AML-193 (cell line): Measurements from ENCODE around the gene HEG1.

Source experiments
- DNase-seq, 2 experiments: peaks; one replicate each; lab custom pipeline; 2025; lab: John Stamatoyannopoulos, UW

The HEG1 gene

DNA sequence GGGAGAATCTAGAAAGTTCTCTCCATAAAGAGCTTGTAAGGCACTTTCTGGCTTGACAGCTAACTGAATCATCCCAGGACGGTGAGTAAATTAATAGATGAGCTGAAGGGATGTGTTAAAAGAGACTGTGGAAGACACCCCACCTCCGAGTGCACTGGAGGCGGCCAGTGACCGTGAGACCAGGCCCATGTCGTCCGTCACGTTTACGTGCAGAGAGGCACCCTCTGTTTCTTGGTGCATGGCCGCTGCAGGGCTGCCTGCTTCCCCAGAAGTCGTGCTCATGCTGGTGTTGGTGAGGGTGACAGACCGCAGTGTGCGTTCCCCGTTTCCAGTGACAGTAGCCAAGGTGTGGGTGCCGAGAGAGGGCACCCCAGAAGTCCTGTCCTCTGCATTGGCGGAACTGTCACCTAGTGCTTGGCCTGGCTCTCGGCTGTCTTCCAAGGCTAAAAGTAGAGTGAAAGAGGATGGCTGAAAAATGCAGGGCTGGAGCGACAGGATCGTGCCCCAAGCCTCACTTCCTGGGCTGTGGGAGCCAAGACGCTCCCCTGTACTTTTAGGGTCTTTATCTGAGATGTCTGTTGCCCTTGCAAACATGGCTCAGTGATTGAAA is 41.1 kb downstream of the HEG1 start:
- no peak for DNase-seq

DNA sequence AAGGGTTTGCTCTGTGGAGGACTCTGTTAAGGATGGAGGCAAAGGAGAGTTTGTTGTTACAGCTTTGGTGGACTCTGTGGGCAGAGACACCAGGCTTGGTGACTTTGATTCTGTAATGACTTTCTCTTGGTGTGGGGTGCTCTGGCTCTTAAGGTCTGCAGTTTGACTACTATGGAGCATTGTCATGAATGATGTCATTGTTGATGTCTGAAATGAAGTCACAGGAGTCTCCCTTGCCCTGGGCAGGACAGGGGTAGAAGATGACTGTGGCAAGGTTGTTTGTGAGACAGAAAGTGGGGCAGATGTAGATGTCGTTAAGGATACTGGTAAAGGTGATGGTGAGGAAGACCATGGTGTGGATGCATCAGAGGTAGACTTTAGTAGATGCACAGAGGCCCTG is 42.7 kb downstream of the HEG1 start:
- no peak for DNase-seq

- no peak for DNase-seq
These were observed 43.9 kb downstream of the HEG1 start for GRCh38 chr3:125011941-125012340.

DNA sequence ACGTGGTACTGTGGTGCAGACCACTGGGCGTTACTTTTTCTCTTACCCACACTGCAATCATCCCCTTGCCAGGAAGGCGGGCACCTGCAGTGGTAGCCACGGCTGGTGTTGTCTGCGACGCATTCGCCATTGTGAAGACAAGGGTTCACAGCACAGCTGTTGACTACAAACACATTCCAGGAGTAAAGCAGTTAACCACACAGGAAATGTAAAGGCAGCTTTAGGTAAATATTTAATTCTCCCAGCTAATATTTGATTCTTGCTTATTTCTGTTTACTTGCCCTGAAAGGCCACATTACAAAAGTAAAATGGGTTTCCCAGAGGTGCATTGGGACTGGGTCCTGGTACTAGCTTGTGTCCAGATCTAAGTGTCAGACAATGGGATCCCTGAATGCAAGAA is 45.4 kb downstream of the HEG1 start:
- no peak for DNase-seq

DNA sequence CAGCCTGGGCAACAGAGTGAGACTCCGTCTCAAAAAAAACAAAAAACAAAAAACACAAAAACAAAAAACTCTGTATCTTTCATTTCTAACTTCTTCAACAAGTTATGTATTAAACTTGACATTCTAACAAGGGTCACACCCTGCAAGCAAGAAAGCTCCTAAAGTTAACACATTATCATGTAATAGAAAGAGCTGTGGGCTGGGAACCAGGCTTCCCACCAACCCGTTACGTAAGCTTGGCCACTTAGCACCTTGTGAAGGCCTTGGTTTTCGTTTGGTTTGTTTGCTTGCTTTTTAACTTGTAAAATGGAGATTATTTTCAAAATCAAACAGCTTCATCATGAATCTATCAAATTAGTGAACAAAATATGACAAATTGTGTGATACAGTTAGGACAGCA is 47.0 kb downstream of the HEG1 start:
- no peak for DNase-seq

DNA sequence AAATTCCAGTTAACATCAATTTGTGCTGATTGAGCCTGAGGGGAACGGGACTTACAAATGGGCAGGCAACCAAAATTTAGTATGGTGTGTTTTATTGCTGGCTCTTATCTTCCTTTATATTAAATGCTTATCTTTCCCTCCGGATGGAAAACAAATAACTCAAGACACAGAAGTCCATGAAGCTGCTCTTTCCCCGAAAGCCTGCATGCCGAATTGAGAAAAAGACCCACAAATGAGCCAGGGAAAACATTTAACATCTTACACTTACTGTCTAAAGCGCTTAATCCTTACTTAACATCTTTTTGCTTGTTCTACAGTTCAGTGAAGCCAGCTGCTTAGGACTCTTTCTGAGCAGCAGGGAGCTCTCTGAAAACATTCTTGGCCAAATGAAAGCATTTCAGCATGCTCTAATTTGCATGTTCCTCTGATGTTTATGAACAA is 49.5 kb downstream of the HEG1 start:
- DNase-seq = no peak

DNA sequence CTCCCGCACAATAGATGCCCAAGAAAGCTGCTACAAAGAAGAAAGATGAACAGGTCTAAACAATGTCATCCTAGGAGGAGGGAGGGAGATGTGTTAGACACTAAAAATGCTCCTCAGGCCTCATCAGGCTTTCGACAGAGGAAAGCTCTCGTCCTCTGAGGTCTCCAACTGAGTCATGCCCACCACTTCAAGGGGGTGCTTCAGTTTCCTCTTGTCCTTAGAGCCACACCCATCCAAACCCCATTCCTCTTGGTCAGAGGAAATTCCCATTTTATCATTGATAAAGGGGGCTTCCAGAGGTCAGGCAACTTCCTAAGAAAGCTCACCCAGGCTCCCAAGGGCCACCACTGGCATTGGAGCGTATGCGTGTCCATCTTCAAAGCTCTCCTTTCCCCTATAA is 50.1 kb downstream of the HEG1 start:
- no peak for DNase-seq

- DNase-seq = no peak
These were observed 50.6 kb downstream of the HEG1 start for GRCh38 chr3:125005222-125005621.

DNA sequence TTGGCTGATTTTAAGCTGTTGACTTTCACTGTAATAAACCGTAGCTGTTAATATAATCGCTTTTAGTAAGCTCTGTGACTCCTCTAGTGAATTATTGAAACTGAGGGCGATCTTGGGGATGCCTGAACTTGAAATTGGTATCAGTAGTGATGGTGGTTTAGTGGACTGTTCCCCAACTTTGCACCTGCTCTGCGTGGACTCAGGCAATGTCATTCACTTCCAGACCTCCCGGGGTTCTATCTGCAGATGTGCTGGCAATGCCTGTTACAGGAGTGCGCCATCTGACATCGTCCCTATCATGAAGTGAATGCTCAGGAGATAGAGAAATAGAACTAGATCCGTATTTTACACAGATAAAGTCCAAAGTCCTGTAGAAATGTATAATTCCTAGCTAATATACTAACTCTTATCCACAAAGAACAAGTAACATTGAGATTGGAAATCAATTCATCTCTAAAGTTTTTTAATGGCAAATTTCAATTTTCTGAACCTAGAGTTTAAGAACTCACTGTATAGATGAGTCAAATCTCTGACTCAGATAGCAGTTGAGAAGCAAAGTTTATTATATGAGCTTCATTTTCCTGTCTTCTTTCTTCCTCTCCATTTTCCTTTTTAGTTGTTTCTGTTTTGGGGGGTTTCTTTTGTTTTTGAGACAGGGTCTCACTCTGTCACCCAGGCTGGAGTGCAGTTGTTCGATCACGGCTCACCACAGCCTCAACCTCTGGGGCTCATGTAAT is 51.8 kb downstream of the HEG1 start:
- no peak for DNase-seq

- no peak for DNase-seq
These were observed 52.4 kb downstream of the HEG1 start for GRCh38 chr3:125003369-125003853.

- no peak for DNase-seq
These were observed 53.1 kb downstream of the HEG1 start for GRCh38 chr3:125002414-125003368.

GRCh38 chr3:125001557-125002413 is 54.0 kb downstream of the HEG1 start:
- no peak for DNase-seq

- no peak for DNase-seq
These were observed 55.1 kb downstream of the HEG1 start for GRCh38 chr3:125000661-125001060.

- no peak for DNase-seq
These were observed 55.8 kb downstream of the HEG1 start for GRCh38 chr3:124999897-125000435.

DNA sequence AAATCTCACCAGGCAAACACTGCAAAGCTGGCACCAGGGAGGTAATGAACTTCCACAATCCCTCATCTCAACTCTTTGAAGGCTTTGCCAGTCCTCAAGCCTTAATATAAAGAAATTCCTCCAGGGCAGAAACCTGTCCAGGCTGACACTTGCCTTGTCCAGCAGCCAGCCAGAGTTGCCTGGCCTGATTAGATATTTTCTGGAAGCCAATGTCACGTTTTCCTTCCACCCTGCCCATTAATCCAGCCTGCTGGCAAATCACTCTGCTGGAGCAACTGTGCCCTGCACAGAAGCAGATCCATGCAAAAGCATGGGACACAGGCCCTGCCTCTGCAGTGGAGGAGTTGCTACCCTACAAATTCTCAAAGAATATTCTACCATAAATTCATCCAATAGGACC is 56.5 kb downstream of the HEG1 start:
- no peak for DNase-seq

DNA sequence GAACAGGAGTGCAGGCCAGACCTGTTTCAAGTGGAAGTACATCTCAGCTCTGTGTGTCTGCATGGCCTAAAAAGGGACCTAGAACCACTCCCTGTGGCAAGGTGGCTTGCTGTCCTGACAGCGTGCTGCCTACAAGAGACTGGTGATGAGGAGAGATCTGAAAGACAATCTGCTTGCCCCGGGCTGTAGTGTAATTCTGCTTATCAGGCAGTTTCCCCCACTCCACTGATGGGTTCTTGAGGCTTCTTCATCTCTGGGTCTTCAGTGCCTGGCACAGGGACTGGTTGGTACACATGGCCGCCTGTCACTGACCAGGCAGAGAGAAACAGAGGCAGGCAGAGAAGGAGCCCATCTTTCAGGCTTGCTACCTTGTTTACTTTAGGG is 57.6 kb downstream of the HEG1 start:
- no peak for DNase-seq

DNA sequence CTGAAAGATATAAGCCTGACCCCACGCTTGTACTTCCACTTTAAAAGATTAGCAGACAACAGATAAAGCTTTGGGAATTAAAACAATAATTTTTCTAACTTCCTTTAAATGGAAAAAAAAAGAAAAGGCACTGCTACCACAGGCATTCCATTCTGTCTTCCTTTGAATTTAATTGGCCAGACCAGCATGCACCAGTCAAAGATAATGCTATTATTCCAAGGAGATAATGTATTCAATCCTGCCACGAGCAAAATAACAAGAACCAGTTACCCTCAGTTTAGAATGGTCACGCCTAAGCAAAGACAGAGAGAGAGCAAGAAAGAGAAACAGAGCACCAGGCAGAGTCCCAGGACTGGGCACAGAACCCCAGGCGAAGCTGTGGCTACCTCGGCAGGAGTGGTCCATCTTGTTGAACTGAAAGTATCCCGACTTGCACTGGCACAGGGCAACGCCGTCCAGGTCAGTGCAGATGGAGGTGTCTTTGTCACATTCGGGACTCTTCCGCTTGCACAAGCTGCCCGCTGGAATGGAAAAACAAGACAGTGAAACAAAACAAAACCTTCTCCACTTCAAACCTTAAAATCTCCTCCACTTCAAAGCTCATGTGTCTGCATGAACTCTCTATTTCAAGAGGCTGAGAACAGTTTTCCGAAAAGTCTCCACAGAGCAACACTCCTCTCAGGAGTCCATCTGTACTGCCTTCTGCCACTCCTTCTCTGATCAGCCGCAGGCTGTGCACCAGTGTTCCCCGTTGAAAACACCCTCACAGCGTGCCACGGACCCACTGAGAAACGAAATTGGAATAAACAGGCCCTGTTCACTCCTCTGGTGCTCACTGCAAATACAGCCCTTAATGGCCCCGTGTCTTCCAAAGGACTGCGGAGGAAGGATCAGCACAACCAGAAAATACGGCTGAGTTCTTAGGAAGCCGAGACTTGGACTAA is 58.2 kb downstream of the HEG1 start:
- no peak for DNase-seq

- DNase-seq = peak; percentile 1 to 12
These were observed 60.3 kb downstream of the HEG1 start for GRCh38 chr3:124995460-124995994.

GRCh38 chr3:124993466-124993865 is 62.3 kb downstream of the HEG1 start:
- DNase-seq = no peak

GRCh38 chr3:124992041-124992440 is 63.8 kb downstream of the HEG1 start:
- DNase-seq = no peak
